Lower leg skin (tissue), 3 donors: Measurements from ENCODE around the gene MAP2.

ENCODE experiments used
- CTCF ChIP-seq, 3 donors: fragments of 450-650 bp; IDR thresholded peaks; one replicate each; pipeline ENCODE4 v1.5.1; 2016; ENCODE audit warnings: antibody characterized with exemption in 3 of 3, mild to moderate bottlenecking in 3 of 3, moderate library complexity in 2 of 3
- POLR2A ChIP-seq, 2 donors: fragments of 450-650 bp; IDR thresholded peaks; one replicate each; pipeline ENCODE4 v1.6.1; 2016 to 2017; ENCODE audit warnings: antibody characterized with exemption in 2 of 2, mild to moderate bottlenecking in 1 of 2, moderate library complexity in 1 of 2

GRCh38 chr2:209592106-209592505 is 168.3 kb downstream of the MAP2 start:
- no peak for TF ChIP-seq CTCF (IDR thresholded peaks at IDR 0.05)
- TF ChIP-seq POLR2A (IDR thresholded peaks at IDR 0.05), result no peak
